CD4-positive, alpha-beta T cell (primary cell): ENCODE results near the gene ANKRD60. TPM values are rescaled to one million over a fixed set of nuclear protein-coding genes. Genes with fewer than 3 reads are reported as not detected.

Source experiments
- ATAC-seq: fragments of 200-7000 bp; cut with Tn5 transposase; one replicate; pipeline ENCODE4 v1.10.0; 2022; ENCODE audit warnings: mild to moderate bottlenecking; ENCODE audit not compliant: poor library complexity
- CTCF ChIA-PET: fragments of 350-600 bp; sonication (Branson Sonifier 250); formaldehyde crosslinking; loops from one replicate; lab custom pipeline; 2021; ENCODE audit warnings: antibody characterized with exemption, inconsistent platforms; lab: Charles Lee
- POLR2A ChIA-PET: fragments of 350-600 bp; sonication (Branson Sonifier 250); formaldehyde crosslinking; loops from one replicate; lab custom pipeline; 2021; ENCODE audit warnings: antibody characterized with exemption, inconsistent platforms; lab: Charles Lee
- DNase-seq, 14 experiments: peaks; one replicate each; pipeline ENCODE4 v3.0.0-alpha.2; 2013 to 2020; ENCODE audit warnings: mixed read lengths in 2 of 14
- H3K27ac ChIP-seq, 2 donors: one replicate each; pipeline versions ENCODE4 v1.5.1 to v1.7.0; 2013; ENCODE audit warnings: low read length in 2 of 2, low read depth in 1 of 2, mild to moderate bottlenecking in 1 of 2
- H3K27me3 ChIP-seq, 2 experiments: 1 replicate in 1 of 2; 2 replicates in 1 of 2; pipeline versions ENCODE4 v1.6.1 to v1.7.0; 2013; ENCODE audit warnings: low read length in 2 of 2, control low read depth in 1 of 2, mild to moderate bottlenecking in 1 of 2, moderate library complexity in 1 of 2; ENCODE audit not compliant: insufficient read depth in 2 of 2, control insufficient read depth in 1 of 2
- H3K36me3 ChIP-seq: one replicate; pipeline ENCODE4 v1.6.1; 2013; ENCODE audit warnings: low read length, control low read depth; ENCODE audit not compliant: insufficient read depth
- H3K4me1 ChIP-seq: one replicate; pipeline ENCODE4 v1.6.1; 2013; ENCODE audit warnings: low read length, control low read depth; ENCODE audit not compliant: insufficient read depth
- H3K4me3 ChIP-seq: one replicate; pipeline ENCODE4 v1.5.1; 2013; ENCODE audit warnings: mild to moderate bottlenecking, low read length, moderate library complexity
- H3K9me3 ChIP-seq, 2 experiments: 1 replicate in 1 of 2; 2 replicates in 1 of 2; pipeline versions ENCODE4 v1.6.1 to v1.7.0; 2013; ENCODE audit warnings: low read length in 2 of 2, mild to moderate bottlenecking in 2 of 2, control low read depth in 1 of 2, moderate library complexity in 1 of 2; ENCODE audit not compliant: control insufficient read depth in 1 of 2, insufficient read depth in 1 of 2
- H3K27ac Mint-ChIP-seq: one replicate; pipeline ENCODE4 v1.8.0; 2020; ENCODE audit warnings: mixed read lengths
- H3K27me3 Mint-ChIP-seq: one replicate; pipeline ENCODE4 v1.8.0; 2021; ENCODE audit warnings: mixed read lengths
- H3K36me3 Mint-ChIP-seq: one replicate; pipeline ENCODE4 v1.8.0; 2021; ENCODE audit warnings: low read depth, mixed read lengths
- H3K4me1 Mint-ChIP-seq: one replicate; pipeline ENCODE4 v1.8.0; 2021; ENCODE audit warnings: low read depth, mixed read lengths
- H3K4me3 Mint-ChIP-seq: one replicate; pipeline ENCODE4 v1.8.0; 2020; ENCODE audit warnings: mild to moderate bottlenecking, mixed read lengths
- H3K9me3 Mint-ChIP-seq: one replicate; pipeline ENCODE4 v1.8.0; 2020; ENCODE audit warnings: mixed read lengths
- CTCF ChIP-seq: fragments of 200-600 bp; IDR thresholded peaks from one replicate; pipeline ENCODE4 v1.8.0; 2022; ENCODE audit warnings: antibody characterized with exemption, mild to moderate bottlenecking
- intact Hi-C, 2 experiments: fragments of 100-400 bp; cut with DNase I in 1 of 2; cut with micrococcal nuclease in 1 of 2; formaldehyde crosslinking; loops; one replicate each; pipeline versions ENCODE4 v1.15.1 to v1.9.0; 2023 to 2025; cut with DNase I, micrococcal nuclease
- total RNA-seq, 174 experiments: library from RNA in 2 of 174; stranded (reverse) in 2 of 174; gene quantifications; one replicate each; pipeline ENCODE4 v1.2.3 and lab custom pipeline; 2021 to 2026

ANKRD60 gene
- total RNA-seq, 2 experiments from 2014 or later, result not detected

GRCh38 chr20:58168843-58169242 lies 59.6 kb downstream of the ANKRD60 start:
- no peaks in the 10 kb centered on the region for H3K27me3 ChIP-seq
- ATAC-seq, result no peak
- H3K9me3 ChIP-seq, result no peaks in the 10 kb centered on the region
- H3K4me1 Mint-ChIP-seq, result peaks cover 13% of the 10 kb centered on the region
- H3K27ac ChIP-seq, result no peak overlapping the region
- intact Hi-C loops, result no loop called here
- H3K36me3 Mint-ChIP-seq, result no peaks in the 10 kb centered on the region
- no peaks in the 10 kb centered on the region for H3K9me3 Mint-ChIP-seq
- H3K27ac Mint-ChIP-seq, result no peak overlapping the region
- H3K36me3 ChIP-seq, result no peaks in the 10 kb centered on the region
- H3K27me3 Mint-ChIP-seq, result no peaks in the 10 kb centered on the region
- no peak overlapping the region for H3K4me3 Mint-ChIP-seq
- no peak for TF ChIP-seq CTCF
- no peak overlapping the region for H3K4me3 ChIP-seq
- ChIA-PET CTCF (no interaction called here), POLR2A (no interaction called here)
- H3K4me1 ChIP-seq, result no peaks in the 10 kb centered on the region
- DNase-seq, result no peak

GRCh38 chr20:58167759-58168158 lies 60.7 kb downstream of the ANKRD60 start:
- H3K4me3 ChIP-seq, result no peak overlapping the region
- ATAC-seq, result no peak
- peaks cover 7% of the 10 kb centered on the region for H3K4me1 Mint-ChIP-seq
- no peak overlapping the region for H3K4me3 Mint-ChIP-seq
- no peak for TF ChIP-seq CTCF
- no peaks in the 10 kb centered on the region for H3K27me3 Mint-ChIP-seq
- no peak for DNase-seq
- ChIA-PET POLR2A (no interaction called here), CTCF (no interaction called here)
- H3K4me1 ChIP-seq, result no peaks in the 10 kb centered on the region
- no peaks in the 10 kb centered on the region for H3K27me3 ChIP-seq
- no peaks in the 10 kb centered on the region for H3K9me3 ChIP-seq
- no peaks in the 10 kb centered on the region for H3K36me3 ChIP-seq
- intact Hi-C loops, result no loop called here
- H3K36me3 Mint-ChIP-seq, result no peaks in the 10 kb centered on the region
- no peaks in the 10 kb centered on the region for H3K9me3 Mint-ChIP-seq
- no peak overlapping the region for H3K27ac ChIP-seq
- H3K27ac Mint-ChIP-seq, result no peak overlapping the region

Other genes with a start within 250 kb of the ANKRD60 start
- 10 to 100 TPM; 16.5 to 17.2 TPM for gene RAB22A, start 81.1 kb upstream of the ANKRD60 start, total RNA-seq
- 10 to 100 TPM; 25.2 to 29.4 TPM for gene VAPB, start 160.6 kb upstream of the ANKRD60 start, total RNA-seq